Bronchial epithelial cell (primary cell): Measurements from ENCODE around the gene SELENOO. TPM values are rescaled to one million over a fixed set of nuclear protein-coding genes. Genes with fewer than 3 reads are reported as not detected.
A peak's percentile ranks its signal among the peaks of the same experiment; 100 is the strongest.

Experiments
- DNase-seq: peaks from one replicate; pipeline ENCODE4 v3.0.0-alpha.2; 2010; ENCODE audit warnings: low read depth
- FAIRE-seq: peaks from 2 replicates; lab custom pipeline; 2011; peaks lifted over from hg19 to GRCh38; lab: Jason Lieb, UNC
- H3K27me3 ChIP-seq: 2 replicates; pipeline ENCODE4 v1.5.1; 2011; ENCODE audit warnings: low read length; ENCODE audit not compliant: control insufficient read depth, insufficient read depth
- H3K36me3 ChIP-seq: 2 replicates; pipeline ENCODE4 v1.5.1; 2011; ENCODE audit warnings: low read length; ENCODE audit not compliant: control insufficient read depth, insufficient read depth
- H3K4me3 ChIP-seq: 2 replicates; pipeline ENCODE4 v1.5.1; 2011; ENCODE audit warnings: mild to moderate bottlenecking, low read depth, low read length, control low read depth
- CTCF ChIP-seq: IDR thresholded peaks from 2 replicates; pipeline ENCODE4 v1.5.1; 2011; ENCODE audit warnings: mild to moderate bottlenecking, moderate library complexity, low read length, control low read depth, inconsistent platforms; ENCODE audit not compliant: insufficient read depth, severe bottlenecking
- total RNA-seq: library from RNA; depleted of rRNA; stranded (reverse); fragments of >200 nt; gene quantifications from 2 replicates; pipeline ENCODE4 v1.2.1, GENCODE V29; 2014

Gene SELENOO
- total RNA-seq, 1 donor from 2014 or later: 20.8 TPM

DNA sequence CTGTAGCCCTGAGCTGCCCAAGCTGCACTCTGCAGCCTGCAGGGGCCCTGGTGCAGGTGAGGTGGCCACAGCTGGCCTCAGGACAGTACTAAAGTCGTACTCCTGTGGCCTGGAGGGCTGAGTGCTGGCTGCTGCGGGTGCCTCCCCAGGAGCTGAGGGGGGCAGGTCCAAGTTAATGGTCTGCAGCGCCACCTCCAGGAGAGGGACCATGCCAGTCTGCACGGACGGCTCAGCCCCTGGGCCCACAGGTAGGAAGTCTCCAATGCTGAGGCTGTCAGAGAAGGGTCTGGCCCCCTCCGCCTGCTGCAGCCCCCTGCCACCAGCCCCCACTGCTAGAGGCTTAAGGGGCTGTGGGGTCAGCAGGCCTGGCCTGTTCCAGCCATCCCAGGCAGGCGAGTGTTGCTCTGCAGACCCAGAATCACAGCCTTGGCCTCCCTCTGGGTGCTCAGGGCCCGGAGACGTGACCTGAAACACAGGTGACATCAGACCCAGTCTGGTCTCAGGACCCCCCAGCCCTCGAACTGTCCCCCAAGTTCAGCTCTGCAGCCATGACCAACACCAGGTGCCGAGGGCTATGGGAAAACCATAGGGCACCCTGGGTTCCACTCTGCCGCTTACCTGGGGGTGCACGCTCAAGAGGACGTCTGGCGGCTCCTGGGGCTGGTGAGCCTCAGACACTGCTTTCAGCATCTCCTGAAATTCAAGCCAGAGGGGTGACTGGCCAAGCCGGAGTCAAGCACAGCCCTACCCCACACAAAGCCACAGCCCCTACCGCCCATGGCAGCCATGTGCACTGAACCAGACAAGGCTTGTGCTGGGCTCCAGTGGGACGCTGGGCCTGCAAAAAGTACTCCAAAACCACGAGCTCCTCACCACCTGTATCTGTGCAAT, 20.8 kb downstream of the SELENOO start:
- H3K36me3 ChIP-seq: peaks cover 31% of the 10 kb centered on the region
- FAIRE-seq (no peak), DNase-seq (no peak)
- H3K4me3 ChIP-seq: no peak overlapping the region
- no peaks in the 10 kb centered on the region for H3K27me3 ChIP-seq
- TF ChIP-seq CTCF: peak; percentile 1

GRCh38 chr22:50222508-50222907, 21.7 kb downstream of the SELENOO start:
- TF ChIP-seq CTCF: no peak
- no peak for DNase-seq
- H3K4me3 ChIP-seq: no peak overlapping the region
- H3K36me3 ChIP-seq: peaks cover 28% of the 10 kb centered on the region
- H3K27me3 ChIP-seq: no peaks in the 10 kb centered on the region
- no peak for FAIRE-seq

DNA sequence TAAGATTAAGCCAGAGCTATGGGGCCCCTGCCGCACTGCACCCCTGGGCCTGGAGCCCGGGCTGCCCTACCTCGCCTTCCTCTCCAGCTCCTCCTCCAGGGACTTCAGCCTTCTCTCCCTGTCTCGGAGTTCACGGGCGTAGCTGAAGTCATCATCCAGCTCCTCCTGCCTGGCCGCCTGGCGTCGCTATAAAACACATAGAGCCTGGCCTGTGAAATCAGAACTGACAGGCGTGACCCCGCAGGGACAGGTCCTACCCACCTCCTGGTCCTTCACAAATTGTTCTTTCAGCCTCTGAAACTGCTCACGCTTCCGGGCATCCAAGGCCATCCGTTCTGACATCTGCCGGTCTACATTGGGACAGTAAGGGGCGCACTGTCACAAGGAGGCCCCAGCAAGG, 23.3 kb downstream of the SELENOO start:
- no peak for DNase-seq
- peaks cover 27% of the 10 kb centered on the region for H3K36me3 ChIP-seq
- TF ChIP-seq CTCF: no peak
- FAIRE-seq: no peak
- H3K4me3 ChIP-seq: no peak overlapping the region
- H3K27me3 ChIP-seq: no peaks in the 10 kb centered on the region

DNA sequence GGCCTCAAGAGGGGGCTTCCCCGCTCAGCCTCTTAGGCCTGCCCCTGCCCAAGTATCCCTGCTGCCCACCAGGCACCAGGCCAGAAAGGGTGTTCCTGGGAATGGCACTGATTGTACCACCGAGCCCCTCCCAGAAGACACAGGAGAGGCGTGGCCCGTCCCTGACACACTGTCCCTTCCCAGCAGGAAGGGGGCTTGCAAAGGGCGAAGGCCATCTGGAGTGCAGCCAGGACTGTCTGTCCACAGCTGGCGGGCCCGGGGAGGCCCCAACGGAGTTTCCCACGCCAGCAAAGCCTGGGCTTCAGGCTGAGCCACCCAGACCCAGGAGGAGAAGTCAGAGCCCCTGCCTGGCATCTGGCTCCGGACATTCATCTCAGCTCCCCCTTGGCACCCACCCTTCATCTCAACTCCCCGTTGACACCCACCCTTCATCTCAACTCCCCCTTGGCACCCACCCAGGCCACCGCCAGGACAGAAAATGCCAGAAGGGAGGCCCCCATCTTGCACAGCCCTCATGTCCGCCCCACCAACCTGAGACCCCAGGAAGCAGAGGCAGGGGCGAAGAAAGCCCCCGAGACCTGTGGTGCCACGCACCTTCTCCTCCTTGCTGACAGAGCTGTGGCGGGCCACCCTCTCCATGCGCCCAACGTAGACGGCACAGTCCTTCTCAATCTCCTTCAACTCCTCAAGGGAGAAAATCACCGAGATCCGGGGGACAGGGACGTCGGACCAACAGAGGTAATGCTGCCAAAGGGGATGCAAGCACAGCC, 24.6 kb downstream of the SELENOO start:
- FAIRE-seq: no peak
- no peak for DNase-seq
- no peak for TF ChIP-seq CTCF
- Histone ChIP-seq H3K36me3 (peaks cover 29% of the 10 kb centered on the region), H3K4me3 (no peak overlapping the region), H3K27me3 (no peaks in the 10 kb centered on the region)

GRCh38 chr22:50226063-50226874, 25.5 kb downstream of the SELENOO start:
- no peak overlapping the region for H3K4me3 ChIP-seq
- DNase-seq: no peak
- H3K36me3 ChIP-seq: peaks cover 25% of the 10 kb centered on the region
- H3K27me3 ChIP-seq: no peaks in the 10 kb centered on the region
- no peak for TF ChIP-seq CTCF
- FAIRE-seq: no peak
